Stimulated activated CD8-positive, alpha-beta memory T cell treated with anti-CD3 and anti-CD28 coated beads, Interleukin-4, amount 100 ng/mL, for 1 hour (primary cell): ENCODE measurements around the gene DIDO1.
"Not testable (repeated sequence)": the region's sequence is repeated elsewhere in the genome, so short reads cannot be mapped to it uniquely, and the experiment has no call there.

Source experiments
- DNase-seq, 2 donors: peaks; one replicate each; pipeline ENCODE4 v3.0.0-alpha.2; 2020; ENCODE audit warnings: low read depth in 2 of 2, low spot score in 1 of 2

Gene DIDO1

GRCh38 chr20:62929051-62929538 is 2.8 kb upstream of the DIDO1 start:
- DNase-seq, result no peak

GRCh38 chr20:62928246-62928939 is 2.1 kb upstream of the DIDO1 start:
- no peak for DNase-seq

- no peak for DNase-seq
Measured at GRCh38 chr20:62927128-62927705, 912 bp upstream of the DIDO1 start.

- DNase-seq, result no peak
Measured at GRCh38 chr20:62925420-62926228, 681 bp downstream of the DIDO1 start.

GRCh38 chr20:62925076-62925419 is 1.3 kb downstream of the DIDO1 start:
- DNase-seq, result no peak

GRCh38 chr20:62924442-62925075 is 1.7 kb downstream of the DIDO1 start:
- no peak for DNase-seq

- DNase-seq, result no peak
Measured at GRCh38 chr20:62923669-62924441, 2.5 kb downstream of the DIDO1 start.

- not testable (repeated sequence) for DNase-seq
Measured at GRCh38 chr20:62923059-62923668, 3.1 kb downstream of the DIDO1 start.

GRCh38 chr20:62922451-62922921 is 3.8 kb downstream of the DIDO1 start:
- DNase-seq, result peak in 1 of 2 donors; percentile 31

GRCh38 chr20:62921119-62921687 is 5.1 kb downstream of the DIDO1 start:
- peak; percentile 26 to 36 for DNase-seq

- DNase-seq, result no peak
Measured at GRCh38 chr20:62920039-62920645, 6.2 kb downstream of the DIDO1 start.

- peak in 1 of 2 donors; percentile 22 for DNase-seq
Measured at GRCh38 chr20:62918831-62919230, 7.5 kb downstream of the DIDO1 start.

GRCh38 chr20:62918147-62918546 is 8.2 kb downstream of the DIDO1 start:
- DNase-seq, result no peak

- no peak for DNase-seq
Measured at GRCh38 chr20:62917720-62918119, 8.6 kb downstream of the DIDO1 start.

GRCh38 chr20:62916703-62917476 is 9.4 kb downstream of the DIDO1 start:
- DNase-seq, result no peak

GRCh38 chr20:62914970-62915457 is 11.3 kb downstream of the DIDO1 start:
- DNase-seq, result no peak

GRCh38 chr20:62914436-62914835 is 11.9 kb downstream of the DIDO1 start:
- DNase-seq, result no peak

- DNase-seq, result no peak
Measured at GRCh38 chr20:62913043-62913630, 13.2 kb downstream of the DIDO1 start.
